K562 (cell line): ENCODE results near the gene NDUFB10. TPM values are rescaled to one million over a fixed set of nuclear protein-coding genes. Genes with fewer than 3 reads are reported as not detected.
A peak's percentile ranks its signal among the peaks of the same experiment; 100 is the strongest.

Source experiments
- ATAC-seq: fragments of 200-7000 bp; cut with Tn5 transposase; 3 replicates; pipeline ENCODE4 v1.9.1; 2020; ENCODE audit warnings: moderate library complexity
- BruUV-seq: library from RNA; stranded (reverse); fragments of 400-500 nt; replicated peaks from 2 replicates; lab custom pipeline; 2021; lab: Mats Ljungman, UMichigan
- CTCF ChIA-PET: fragments of 300-600 bp; formaldehyde crosslinking; extraction: SDS; loops from one replicate; lab custom pipeline; 2021; ENCODE audit warnings: low intra/inter-chr PET ratio; lab: Yijun Ruan, JAX
- POLR2A ChIA-PET: fragments of 300-600, 350-650 bp; sonication (Branson Sonifier 250); formaldehyde crosslinking; extraction: SDS; loops from one replicate; lab custom pipeline; 2021; ENCODE audit warnings: antibody characterized with exemption, inconsistent platforms; lab: Yijun Ruan, JAX
- DNase-seq, 4 experiments: peaks; one replicate each; pipeline versions ENCODE4 v3.0.0 to v3.0.0-alpha.2; 2011 to 2018; ENCODE audit warnings: low spot score in 3 of 4, mixed read lengths in 3 of 4; ENCODE audit errors: extremely low read depth in 1 of 4
- FAIRE-seq: peaks from 2 replicates; lab custom pipeline; 2011; peaks lifted over from hg19 to GRCh38; lab: Jason Lieb, UNC
- H2AFZ ChIP-seq: 2 replicates; pipeline ENCODE4 v1.6.0; 2011; ENCODE audit warnings: low read depth, low read length, control low read depth, inconsistent platforms
- H3K27ac ChIP-seq: fragments of 200-600 bp; 3 replicates; pipeline ENCODE4 v1.8.0; 2011; ENCODE audit warnings: low read depth, mild to moderate bottlenecking, control low read depth, inconsistent platforms, low read length, moderate library complexity, mixed read lengths; ENCODE audit errors: extremely low read depth
- H3K27me3 ChIP-seq, 2 experiments: fragments of 300-600 bp in 1 of 2; 2 replicates in 1 of 2; 3 replicates in 1 of 2; pipeline versions ENCODE4 v1.6.0 to v1.8.0; 2011; ENCODE audit warnings: inconsistent platforms in 2 of 2, low read length in 2 of 2, mild to moderate bottlenecking in 1 of 2, mixed read lengths in 1 of 2, moderate library complexity in 1 of 2; ENCODE audit not compliant: control insufficient read depth in 2 of 2, insufficient read depth in 2 of 2
- H3K36me3 ChIP-seq: fragments of 300-600 bp; 3 replicates; pipeline ENCODE4 v1.8.0; 2011; ENCODE audit warnings: mild to moderate bottlenecking, low read length, inconsistent platforms; ENCODE audit not compliant: control insufficient read depth, insufficient read depth
- H3K4me1 ChIP-seq, 2 experiments: fragments of 200-600 bp in 1 of 2; replicated peaks in 1 of 2; 2 replicates in 1 of 2; 3 replicates in 1 of 2; pipeline versions ENCODE4 v1.5.1 to v1.8.0; 2011; ENCODE audit warnings: inconsistent platforms in 2 of 2, low read length in 2 of 2, mild to moderate bottlenecking in 1 of 2, mixed read lengths in 1 of 2, moderate library complexity in 1 of 2; ENCODE audit not compliant: control insufficient read depth in 2 of 2, insufficient read depth in 2 of 2
- H3K4me2 ChIP-seq: 2 replicates; pipeline ENCODE4 v1.6.1; 2011; ENCODE audit warnings: low read length, control low read depth, inconsistent platforms, mixed read lengths; ENCODE audit not compliant: insufficient read depth
- H3K4me3 ChIP-seq: fragments of 200-600 bp; sonication (generic), shearing (Covaris generic); 2 replicates; pipeline ENCODE4 v1.5.1; 2016; ENCODE audit warnings: control low read depth, inconsistent platforms
- H3K79me2 ChIP-seq: fragments of 200-600 bp; 3 replicates; pipeline ENCODE4 v1.8.0; 2011; ENCODE audit warnings: low read length, inconsistent platforms; ENCODE audit not compliant: control insufficient read depth, insufficient read depth
- H3K9ac ChIP-seq, 2 experiments: 2 replicates each; pipeline versions ENCODE4 v1.6.0 to v1.6.1; 2011; ENCODE audit warnings: low read depth in 2 of 2, low read length in 2 of 2, control low read depth in 1 of 2, inconsistent platforms in 1 of 2, mild to moderate bottlenecking in 1 of 2, mixed read lengths in 1 of 2; ENCODE audit not compliant: insufficient read depth in 1 of 2
- H3K9me1 ChIP-seq: one replicate; pipeline ENCODE4 v1.6.0; 2011; ENCODE audit warnings: inconsistent platforms, mild to moderate bottlenecking, low read length, moderate library complexity; ENCODE audit not compliant: control insufficient read depth, insufficient read depth
- H3K9me3 ChIP-seq: replicated peaks from 2 replicates; pipeline ENCODE4 v1.5.1; 2011; ENCODE audit warnings: low read depth, low read length, inconsistent platforms; ENCODE audit not compliant: control insufficient read depth, insufficient read depth
- H4K20me1 ChIP-seq: replicated peaks from 2 replicates; pipeline ENCODE4 v1.6.1; 2011; ENCODE audit warnings: low read length, inconsistent platforms, mixed read lengths; ENCODE audit not compliant: control insufficient read depth, insufficient read depth
- EP400 ChIP-seq: fragments of 450-650 bp; IDR thresholded peaks from 2 replicates; pipeline ENCODE4 v1.6.1; 2017; ENCODE audit warnings: antibody characterized with exemption, mild to moderate bottlenecking, moderate library complexity
- ETV5 ChIP-seq: sonication (generic); formaldehyde crosslinking; IDR thresholded peaks from 2 replicates; pipeline ENCODE4 v1.4.0; 2020; ENCODE audit warnings: low read depth, mild to moderate bottlenecking, missing genetic modification reagents
- IRF9 ChIP-seq: fragments of 450-650 bp; IDR thresholded peaks from 2 replicates; pipeline ENCODE4 v1.6.1; 2016; ENCODE audit warnings: missing biosample characterization, missing genetic modification characterization
- MAX ChIP-seq: sonication (generic); formaldehyde crosslinking; IDR thresholded peaks from 2 replicates; pipeline ENCODE4 v1.9.0; 2022; ENCODE audit warnings: mild to moderate bottlenecking, missing genetic modification reagents
- MCM5 ChIP-seq: fragments of 450-650 bp; IDR thresholded peaks from 2 replicates; pipeline ENCODE4 v1.6.1; 2016; ENCODE audit warnings: low read depth
- PHTF2 ChIP-seq: fragments of 250-450 bp; sonication (Bioruptor Pico); IDR thresholded peaks from 2 replicates; pipeline ENCODE4 v1.5.0; 2021; ENCODE audit warnings: mild to moderate bottlenecking
- POLR2AphosphoS5 ChIP-seq: IDR thresholded peaks from 2 replicates; pipeline ENCODE4 v1.6.1; 2011; ENCODE audit warnings: mild to moderate bottlenecking, low read depth, low read length, moderate library complexity; ENCODE audit not compliant: control insufficient read depth, insufficient read depth
- PRMT5 ChIP-seq: sonication (generic); formaldehyde crosslinking; IDR thresholded peaks from 2 replicates; pipeline ENCODE4 v1.5.0; 2020; ENCODE audit warnings: missing genetic modification reagents
- RBM17 ChIP-seq: fragments of 200-400 bp; formaldehyde crosslinking; IDR thresholded peaks from 2 replicates; pipeline ENCODE4 v1.6.1; 2017; ENCODE audit warnings: low read depth, mild to moderate bottlenecking, low read length, borderline replicate concordance
- WGBS: fragments of 100-300 bp; shearing (Covaris generic); methylation state at CpG from one replicate; pipeline ENCODE4 v1.1.6; 2016; ENCODE audit warnings: low coverage, mixed read lengths; ENCODE audit not compliant: insufficient coverage; ENCODE audit errors: missing lambda C conversion rate; 5-methylcytosine and 5-hydroxymethylcytosine counted together
- in situ Hi-C: fragments of 300-500 bp; cut with MboI; formaldehyde crosslinking; loops from 4 replicates; pipeline ENCODE4 v1.15.0; 2018; ENCODE audit warnings: inconsistent platforms, mixed read lengths
- intact Hi-C: fragments of 100-400 bp; cut with micrococcal nuclease; formaldehyde crosslinking; loops from 2 replicates; pipeline ENCODE4 v1.14.2; 2022
- polyA plus RNA-seq, 8 experiments: library from polyadenylated mRNA; depleted of rRNA in 4 of 8; stranded (reverse) in 5 of 8; unstranded in 3 of 8; fragments of >200 nt; fragmentation: Nextera tagmentation in 2 of 8; fragmentation: Illumina TruSeq in 1 of 8; extraction: Ambion mirVana in 2 of 8; extraction: Trizol in 1 of 8; gene quantifications; 2 replicates each; pipeline versions ENCODE4 v1.2.1 to v1.2.3, GENCODE V29; 2011 to 2014; ENCODE audit warnings: inconsistent platforms in 1 of 8, missing spikeins in 1 of 8
- total RNA-seq, 7 experiments: library from RNA; depleted of rRNA in 6 of 7; stranded (reverse); fragments of >200 nt in 6 of 7; fragmentation: Illumina TruSeq in 2 of 7; extraction: Trizol in 2 of 7; gene quantifications; 2 replicates each; pipeline versions ENCODE4 v1.2.1 to v1.2.3, GENCODE V29; 2011 to 2021; ENCODE audit warnings: low replicate concordance in 1 of 7

Gene NDUFB10
- total and polyA plus RNA-seq, 9 of the 15 experiments (the other 6 are each of a cell fraction or from before 2014, with no cell fraction given), result 69.3 to 527 (median 161) TPM

- TF ChIP-seq ETV5 (CRISPR knock-in tag) (no peak), POLR2AphosphoS5 (peak; percentile 49; the same call in 1 of the 2 replicates), IRF9 (no peak)
These were observed 13.6 kb upstream of the NDUFB10 start (continued) for GRCh38 chr16:1945559-1946391.

GRCh38 chr16:1946495-1947368 is 12.6 kb upstream of the NDUFB10 start:
- H3K4me1 ChIP-seq, result peaks cover 22 to 65% of the 10 kb centered on the region in 2 experiments
- H2AFZ ChIP-seq, result no peak overlapping the region
- no peak overlapping the region for H3K27ac ChIP-seq
- ATAC-seq, result no peak
- 83% methylated on average over 31 of the region's 38 CpGs for WGBS
- intact Hi-C loops, result no loop called here
- H3K9me1 ChIP-seq, result peaks cover under 1% of the 10 kb centered on the region
- H3K79me2 ChIP-seq, result peaks cover 11% of the 10 kb centered on the region
- H3K9me3 ChIP-seq, result no peaks in the 10 kb centered on the region
- in situ Hi-C loops, result no loop called here
- H3K36me3 ChIP-seq, result no peaks in the 10 kb centered on the region
- BruUV-seq, result no TSS peak
- H4K20me1 ChIP-seq, result peaks cover 1% of the 10 kb centered on the region
- no peak overlapping the region for H3K4me2 ChIP-seq
- CTCF ChIA-PET, result no interaction called here
- TF ChIP-seq PHTF2 (no peak), MCM5 (no peak), RBM17 (no peak), EP400 (no peak), MAX (0 out of 2 replicates have a peak, but pooled peaks have one; percentile 9), PRMT5 (CRISPR knock-in tag) (no peak)
- H3K27me3 ChIP-seq, result no peaks in the 10 kb centered on the region
- H3K9ac ChIP-seq, result peak overlapping the region in 1 of 2 experiments; percentile 48; a peak in 1 of 4 replicates
- no peak for DNase-seq
- POLR2A ChIA-PET, result interaction anchor here (0.5 to 2.9 kb wide), 6 partner anchors 14 to 1926 kb away, joined by 3 to 27 read pairs (median 4); partner anchors contain the start of genes RPS2 and TRAF7
- H3K4me3 ChIP-seq, result no peak overlapping the region
- no peak for FAIRE-seq
